Activated T-helper 17 cell treated with anti-CD3 and anti-CD28 coated beads, Interleukin-2, amount 50 U/mL, for 72 hours (primary cell): ENCODE results near the gene HSD17B12. TPM values are rescaled to one million over a fixed set of nuclear protein-coding genes. Genes with fewer than 3 reads are reported as not detected.
"Not testable (repeated sequence)": the region's sequence is repeated elsewhere in the genome, so short reads cannot be mapped to it uniquely, and the experiment has no call there.

Source experiments
- ATAC-seq: fragments of 150-1000 bp; cut with Tn5 transposase; replicated peaks from 2 replicates; pipeline ENCODE4 v1.10.0; 2021; ENCODE audit warnings: mild to moderate bottlenecking, moderate library complexity
- H3K27ac Mint-ChIP-seq: one replicate; pipeline ENCODE4 v1.8.0; 2022; ENCODE audit warnings: mixed read lengths
- H3K27me3 Mint-ChIP-seq: one replicate; pipeline ENCODE4 v1.8.0; 2022; ENCODE audit warnings: mixed read lengths
- H3K36me3 Mint-ChIP-seq: one replicate; pipeline ENCODE4 v1.8.0; 2022; ENCODE audit warnings: low read depth, mild to moderate bottlenecking, mixed read lengths
- H3K4me1 Mint-ChIP-seq: one replicate; pipeline ENCODE4 v1.8.0; 2022; ENCODE audit warnings: mixed read lengths
- H3K4me3 Mint-ChIP-seq: one replicate; pipeline ENCODE4 v1.8.0; 2022; ENCODE audit warnings: mild to moderate bottlenecking, mixed read lengths
- H3K9me3 Mint-ChIP-seq: one replicate; pipeline ENCODE4 v1.8.0; 2022; ENCODE audit warnings: mixed read lengths
- total RNA-seq, 2 donors: library from RNA; stranded (reverse); gene quantifications; one replicate each; pipeline ENCODE4 v1.2.3, GENCODE V29; 2022

Gene HSD17B12
- total RNA-seq, 2 donors from 2014 or later = 32.2 to 45.2 TPM

- no peak for ATAC-seq
- Mint-ChIP-seq H3K27me3 (no peaks in the 10 kb centered on the region), H3K9me3 (peaks cover 11% of the 10 kb centered on the region), H3K36me3 (peaks cover 29% of the 10 kb centered on the region), H3K4me3 (no peak overlapping the region), H3K4me1 (no peaks in the 10 kb centered on the region), H3K27ac (no peak overlapping the region)
Measured at GRCh38 chr11:43746670-43747069, 66.1 kb downstream of the HSD17B12 start.

- no peak overlapping the region for H3K4me3 Mint-ChIP-seq
- no peak overlapping the region for H3K27ac Mint-ChIP-seq
- H3K4me1 Mint-ChIP-seq = no peaks in the 10 kb centered on the region
- no peaks in the 10 kb centered on the region for H3K27me3 Mint-ChIP-seq
- ATAC-seq = no peak
- peaks cover 27% of the 10 kb centered on the region for H3K36me3 Mint-ChIP-seq
- H3K9me3 Mint-ChIP-seq = peaks cover 11% of the 10 kb centered on the region
Measured at GRCh38 chr11:43747130-43747802, 66.7 kb downstream of the HSD17B12 start.

GRCh38 chr11:43748095-43748494 is 67.6 kb downstream of the HSD17B12 start:
- no peaks in the 10 kb centered on the region for H3K4me1 Mint-ChIP-seq
- H3K36me3 Mint-ChIP-seq = peaks cover 18% of the 10 kb centered on the region
- no peak for ATAC-seq
- H3K4me3 Mint-ChIP-seq = no peak overlapping the region
- H3K27me3 Mint-ChIP-seq = no peaks in the 10 kb centered on the region
- peaks cover 11% of the 10 kb centered on the region for H3K9me3 Mint-ChIP-seq
- no peak overlapping the region for H3K27ac Mint-ChIP-seq

- H3K27ac Mint-ChIP-seq = no peak overlapping the region
- no peaks in the 10 kb centered on the region for H3K27me3 Mint-ChIP-seq
- no peak overlapping the region for H3K4me3 Mint-ChIP-seq
- H3K9me3 Mint-ChIP-seq = peaks cover 4% of the 10 kb centered on the region
- H3K4me1 Mint-ChIP-seq = no peaks in the 10 kb centered on the region
- peaks cover 28% of the 10 kb centered on the region for H3K36me3 Mint-ChIP-seq
- ATAC-seq = no peak
Measured at GRCh38 chr11:43751726-43752125, 71.2 kb downstream of the HSD17B12 start.

GRCh38 chr11:43756575-43756974 is 76.0 kb downstream of the HSD17B12 start:
- ATAC-seq = no peak
- no peaks in the 10 kb centered on the region for H3K27me3 Mint-ChIP-seq

GRCh38 chr11:43758927-43759326 is 78.4 kb downstream of the HSD17B12 start:
- Mint-ChIP-seq H3K4me3 (no peak overlapping the region), H3K9me3 (no peaks in the 10 kb centered on the region), H3K4me1 (no peaks in the 10 kb centered on the region), H3K27ac (no peak overlapping the region), H3K36me3 (peaks cover 35% of the 10 kb centered on the region), H3K27me3 (no peaks in the 10 kb centered on the region)
- ATAC-seq = no peak

More at GRCh38 chr11:43756575-43756974, 76.0 kb downstream of the HSD17B12 start:
- H3K9me3 Mint-ChIP-seq = no peaks in the 10 kb centered on the region
- H3K36me3 Mint-ChIP-seq = peaks cover 40% of the 10 kb centered on the region
- H3K4me1 Mint-ChIP-seq = no peaks in the 10 kb centered on the region
- no peak overlapping the region for H3K4me3 Mint-ChIP-seq
- no peak overlapping the region for H3K27ac Mint-ChIP-seq

- Mint-ChIP-seq H3K4me1 (no peaks in the 10 kb centered on the region), H3K4me3 (no peak overlapping the region)
Measured at GRCh38 chr11:43760902-43761301, 80.4 kb downstream of the HSD17B12 start.

GRCh38 chr11:43765194-43765593 is 84.7 kb downstream of the HSD17B12 start:
- Mint-ChIP-seq H3K36me3 (peaks cover 18% of the 10 kb centered on the region), H3K9me3 (peaks cover 7% of the 10 kb centered on the region), H3K27ac (no peak overlapping the region), H3K4me1 (no peaks in the 10 kb centered on the region), H3K4me3 (no peak overlapping the region), H3K27me3 (no peaks in the 10 kb centered on the region)
- ATAC-seq = no peak

More at GRCh38 chr11:43760902-43761301, 80.4 kb downstream of the HSD17B12 start:
- H3K9me3 Mint-ChIP-seq = peaks cover 3% of the 10 kb centered on the region
- no peak overlapping the region for H3K27ac Mint-ChIP-seq
- no peaks in the 10 kb centered on the region for H3K27me3 Mint-ChIP-seq
- peaks cover 29% of the 10 kb centered on the region for H3K36me3 Mint-ChIP-seq
- no peak for ATAC-seq

- H3K9me3 Mint-ChIP-seq, H3K27me3 Mint-ChIP-seq, H3K27ac Mint-ChIP-seq, H3K4me1 Mint-ChIP-seq, ATAC-seq, H3K4me3 Mint-ChIP-seq: not testable (repeated sequence)
- H3K36me3 Mint-ChIP-seq = peaks cover 36% of the 10 kb centered on the region
Measured at GRCh38 chr11:43768654-43769053, 88.1 kb downstream of the HSD17B12 start.

GRCh38 chr11:43770173-43770572 is 89.6 kb downstream of the HSD17B12 start:
- peaks cover 4% of the 10 kb centered on the region for H3K9me3 Mint-ChIP-seq
- peaks cover 33% of the 10 kb centered on the region for H3K36me3 Mint-ChIP-seq
- H3K27me3 Mint-ChIP-seq = no peaks in the 10 kb centered on the region
- H3K4me1 Mint-ChIP-seq = no peaks in the 10 kb centered on the region
- no peak overlapping the region for H3K27ac Mint-ChIP-seq
- no peak overlapping the region for H3K4me3 Mint-ChIP-seq
- no peak for ATAC-seq

- Mint-ChIP-seq H3K27me3 (no peaks in the 10 kb centered on the region), H3K36me3 (peaks cover 21% of the 10 kb centered on the region), H3K27ac (no peak overlapping the region), H3K4me3 (no peak overlapping the region), H3K4me1 (no peaks in the 10 kb centered on the region), H3K9me3 (no peaks in the 10 kb centered on the region)
- no peak for ATAC-seq
Measured at GRCh38 chr11:43772733-43773132, 92.2 kb downstream of the HSD17B12 start.

GRCh38 chr11:43774786-43775185 is 94.2 kb downstream of the HSD17B12 start:
- no peak for ATAC-seq
- H3K4me1 Mint-ChIP-seq = no peaks in the 10 kb centered on the region
- H3K36me3 Mint-ChIP-seq = peaks cover 21% of the 10 kb centered on the region
- H3K27me3 Mint-ChIP-seq = no peaks in the 10 kb centered on the region
- H3K9me3 Mint-ChIP-seq = no peaks in the 10 kb centered on the region
- no peak overlapping the region for H3K27ac Mint-ChIP-seq
- no peak overlapping the region for H3K4me3 Mint-ChIP-seq

- peaks cover 8% of the 10 kb centered on the region for H3K9me3 Mint-ChIP-seq
- H3K27ac Mint-ChIP-seq = no peak overlapping the region
- H3K4me1 Mint-ChIP-seq = no peaks in the 10 kb centered on the region
- no peaks in the 10 kb centered on the region for H3K27me3 Mint-ChIP-seq
- peaks cover 4% of the 10 kb centered on the region for H3K36me3 Mint-ChIP-seq
- ATAC-seq = no peak
- H3K4me3 Mint-ChIP-seq = no peak overlapping the region
Measured at GRCh38 chr11:43779306-43779705, 98.8 kb downstream of the HSD17B12 start.

GRCh38 chr11:43784301-43784700 is 103.8 kb downstream of the HSD17B12 start:
- Mint-ChIP-seq H3K4me1 (no peaks in the 10 kb centered on the region), H3K27me3 (no peaks in the 10 kb centered on the region), H3K27ac (no peak overlapping the region), H3K4me3 (no peak overlapping the region), H3K9me3 (peaks cover 13% of the 10 kb centered on the region), H3K36me3 (peaks cover 19% of the 10 kb centered on the region)
- no peak for ATAC-seq

- H3K4me3 Mint-ChIP-seq = no peak overlapping the region
- peaks cover 19% of the 10 kb centered on the region for H3K36me3 Mint-ChIP-seq
- no peaks in the 10 kb centered on the region for H3K4me1 Mint-ChIP-seq
- H3K27me3 Mint-ChIP-seq = no peaks in the 10 kb centered on the region
- peaks cover 14% of the 10 kb centered on the region for H3K9me3 Mint-ChIP-seq
- no peak overlapping the region for H3K27ac Mint-ChIP-seq
- no peak for ATAC-seq
Measured at GRCh38 chr11:43784866-43785265, 104.3 kb downstream of the HSD17B12 start.
